K562 (cell line): ENCODE data around the gene TEX35. TPM values are rescaled to one million over a fixed set of nuclear protein-coding genes. Genes with fewer than 3 reads are reported as not detected.

Experiments used
- ATAC-seq: fragments of 200-7000 bp; cut with Tn5 transposase; 3 replicates; pipeline ENCODE4 v1.9.1; 2020; ENCODE audit warnings: moderate library complexity
- BruUV-seq: library from RNA; stranded (reverse); fragments of 400-500 nt; replicated peaks from 2 replicates; lab custom pipeline; 2021; lab: Mats Ljungman, UMichigan
- CTCF ChIA-PET: fragments of 300-600 bp; formaldehyde crosslinking; extraction: SDS; loops from one replicate; lab custom pipeline; 2021; ENCODE audit warnings: low intra/inter-chr PET ratio; lab: Yijun Ruan, JAX
- POLR2A ChIA-PET: fragments of 300-600, 350-650 bp; sonication (Branson Sonifier 250); formaldehyde crosslinking; extraction: SDS; loops from one replicate; lab custom pipeline; 2021; ENCODE audit warnings: antibody characterized with exemption, inconsistent platforms; lab: Yijun Ruan, JAX
- DNase-seq, 4 experiments: peaks; one replicate each; pipeline versions ENCODE4 v3.0.0 to v3.0.0-alpha.2; 2011 to 2018; ENCODE audit warnings: low spot score in 3 of 4, mixed read lengths in 3 of 4; ENCODE audit errors: extremely low read depth in 1 of 4
- FAIRE-seq: peaks from 2 replicates; lab custom pipeline; 2011; peaks lifted over from hg19 to GRCh38; lab: Jason Lieb, UNC
- H2AFZ ChIP-seq: 2 replicates; pipeline ENCODE4 v1.6.0; 2011; ENCODE audit warnings: low read depth, low read length, control low read depth, inconsistent platforms
- H3K27ac ChIP-seq: fragments of 200-600 bp; 3 replicates; pipeline ENCODE4 v1.8.0; 2011; ENCODE audit warnings: low read depth, mild to moderate bottlenecking, control low read depth, inconsistent platforms, low read length, moderate library complexity, mixed read lengths; ENCODE audit errors: extremely low read depth
- H3K27me3 ChIP-seq, 2 experiments: fragments of 300-600 bp in 1 of 2; 2 replicates in 1 of 2; 3 replicates in 1 of 2; pipeline versions ENCODE4 v1.6.0 to v1.8.0; 2011; ENCODE audit warnings: inconsistent platforms in 2 of 2, low read length in 2 of 2, mild to moderate bottlenecking in 1 of 2, mixed read lengths in 1 of 2, moderate library complexity in 1 of 2; ENCODE audit not compliant: control insufficient read depth in 2 of 2, insufficient read depth in 2 of 2
- H3K36me3 ChIP-seq: fragments of 300-600 bp; 3 replicates; pipeline ENCODE4 v1.8.0; 2011; ENCODE audit warnings: mild to moderate bottlenecking, low read length, inconsistent platforms; ENCODE audit not compliant: control insufficient read depth, insufficient read depth
- H3K4me1 ChIP-seq, 2 experiments: fragments of 200-600 bp in 1 of 2; replicated peaks in 1 of 2; 2 replicates in 1 of 2; 3 replicates in 1 of 2; pipeline versions ENCODE4 v1.5.1 to v1.8.0; 2011; ENCODE audit warnings: inconsistent platforms in 2 of 2, low read length in 2 of 2, mild to moderate bottlenecking in 1 of 2, mixed read lengths in 1 of 2, moderate library complexity in 1 of 2; ENCODE audit not compliant: control insufficient read depth in 2 of 2, insufficient read depth in 2 of 2
- H3K4me2 ChIP-seq: 2 replicates; pipeline ENCODE4 v1.6.1; 2011; ENCODE audit warnings: low read length, control low read depth, inconsistent platforms, mixed read lengths; ENCODE audit not compliant: insufficient read depth
- H3K4me3 ChIP-seq: fragments of 200-600 bp; sonication (generic), shearing (Covaris generic); 2 replicates; pipeline ENCODE4 v1.5.1; 2016; ENCODE audit warnings: control low read depth, inconsistent platforms
- H3K79me2 ChIP-seq: fragments of 200-600 bp; 3 replicates; pipeline ENCODE4 v1.8.0; 2011; ENCODE audit warnings: low read length, inconsistent platforms; ENCODE audit not compliant: control insufficient read depth, insufficient read depth
- H3K9ac ChIP-seq, 2 experiments: 2 replicates each; pipeline versions ENCODE4 v1.6.0 to v1.6.1; 2011; ENCODE audit warnings: low read depth in 2 of 2, low read length in 2 of 2, control low read depth in 1 of 2, inconsistent platforms in 1 of 2, mild to moderate bottlenecking in 1 of 2, mixed read lengths in 1 of 2; ENCODE audit not compliant: insufficient read depth in 1 of 2
- H3K9me1 ChIP-seq: one replicate; pipeline ENCODE4 v1.6.0; 2011; ENCODE audit warnings: inconsistent platforms, mild to moderate bottlenecking, low read length, moderate library complexity; ENCODE audit not compliant: control insufficient read depth, insufficient read depth
- H3K9me3 ChIP-seq: replicated peaks from 2 replicates; pipeline ENCODE4 v1.5.1; 2011; ENCODE audit warnings: low read depth, low read length, inconsistent platforms; ENCODE audit not compliant: control insufficient read depth, insufficient read depth
- H4K20me1 ChIP-seq: replicated peaks from 2 replicates; pipeline ENCODE4 v1.6.1; 2011; ENCODE audit warnings: low read length, inconsistent platforms, mixed read lengths; ENCODE audit not compliant: control insufficient read depth, insufficient read depth
- CHD2 ChIP-seq: IDR thresholded peaks from 2 replicates; pipeline ENCODE4 v1.6.1; 2011; ENCODE audit warnings: low read depth, low read length
- CREM ChIP-seq: IDR thresholded peaks from 2 replicates; pipeline ENCODE4 v1.6.1; 2014; ENCODE audit warnings: antibody characterized with exemption, low read depth
- EHMT2 ChIP-seq: fragments of 450-650 bp; IDR thresholded peaks from 2 replicates; pipeline ENCODE4 v1.6.1; 2018; ENCODE audit warnings: antibody characterized with exemption
- HMG20B ChIP-seq: fragments of 250-450 bp; sonication (Bioruptor Pico); IDR thresholded peaks from 2 replicates; pipeline ENCODE4 v1.5.0; 2021; ENCODE audit warnings: mild to moderate bottlenecking
- TBL1XR1 ChIP-seq, 2 experiments: IDR thresholded peaks; 2 replicates each; pipeline ENCODE4 v1.6.1; 2012; ENCODE audit warnings: improper control_type of control experiment in 2 of 2, low read length in 2 of 2, mild to moderate bottlenecking in 1 of 2
- WGBS: fragments of 100-300 bp; shearing (Covaris generic); methylation state at CpG from one replicate; pipeline ENCODE4 v1.1.6; 2016; ENCODE audit warnings: low coverage, mixed read lengths; ENCODE audit not compliant: insufficient coverage; ENCODE audit errors: missing lambda C conversion rate; 5-methylcytosine and 5-hydroxymethylcytosine counted together
- in situ Hi-C: fragments of 300-500 bp; cut with MboI; formaldehyde crosslinking; loops from 4 replicates; pipeline ENCODE4 v1.15.0; 2018; ENCODE audit warnings: inconsistent platforms, mixed read lengths
- intact Hi-C: fragments of 100-400 bp; cut with micrococcal nuclease; formaldehyde crosslinking; loops from 2 replicates; pipeline ENCODE4 v1.14.2; 2022
- polyA plus RNA-seq, 8 experiments: library from polyadenylated mRNA; depleted of rRNA in 4 of 8; stranded (reverse) in 5 of 8; unstranded in 3 of 8; fragments of >200 nt; fragmentation: Nextera tagmentation in 2 of 8; fragmentation: Illumina TruSeq in 1 of 8; extraction: Ambion mirVana in 2 of 8; extraction: Trizol in 1 of 8; gene quantifications; 2 replicates each; pipeline versions ENCODE4 v1.2.1 to v1.2.3, GENCODE V29; 2011 to 2014; ENCODE audit warnings: inconsistent platforms in 1 of 8, missing spikeins in 1 of 8
- total RNA-seq, 7 experiments: library from RNA; depleted of rRNA in 6 of 7; stranded (reverse); fragments of >200 nt in 6 of 7; fragmentation: Illumina TruSeq in 2 of 7; extraction: Trizol in 2 of 7; gene quantifications; 2 replicates each; pipeline versions ENCODE4 v1.2.1 to v1.2.3, GENCODE V29; 2011 to 2021; ENCODE audit warnings: low replicate concordance in 1 of 7
- TF ChIP-seq, protein P1 (sequence below): fragments of 150-350 bp; IDR thresholded peaks from 2 replicates; pipeline ENCODE4 v1.6.1; 2014; ENCODE audit warnings: low read depth, mild to moderate bottlenecking, low read length, borderline replicate concordance
- TF ChIP-seq, protein P2 (sequence below): fragments of 450-650 bp; formaldehyde crosslinking; IDR thresholded peaks from 2 replicates; pipeline ENCODE4 v1.4.0; 2020; ENCODE audit warnings: mild to moderate bottlenecking, moderate library complexity
- TF ChIP-seq, protein P3 (sequence below): sonication (generic); formaldehyde crosslinking; IDR thresholded peaks from 2 replicates; pipeline ENCODE4 v1.8.0; 2023; ENCODE audit warnings: missing genetic modification reagents, mild to moderate bottlenecking, borderline replicate concordance
- TF ChIP-seq, protein P4 (sequence below): fragments of 250-450 bp; sonication (Bioruptor Pico); IDR thresholded peaks from 2 replicates; pipeline ENCODE4 v1.4.0; 2020; ENCODE audit warnings: mild to moderate bottlenecking

Gene TEX35
- total and polyA plus RNA-seq, 9 of the 15 experiments (the other 6 are each of a cell fraction or from before 2014, with no cell fraction given), result not detected

DNA sequence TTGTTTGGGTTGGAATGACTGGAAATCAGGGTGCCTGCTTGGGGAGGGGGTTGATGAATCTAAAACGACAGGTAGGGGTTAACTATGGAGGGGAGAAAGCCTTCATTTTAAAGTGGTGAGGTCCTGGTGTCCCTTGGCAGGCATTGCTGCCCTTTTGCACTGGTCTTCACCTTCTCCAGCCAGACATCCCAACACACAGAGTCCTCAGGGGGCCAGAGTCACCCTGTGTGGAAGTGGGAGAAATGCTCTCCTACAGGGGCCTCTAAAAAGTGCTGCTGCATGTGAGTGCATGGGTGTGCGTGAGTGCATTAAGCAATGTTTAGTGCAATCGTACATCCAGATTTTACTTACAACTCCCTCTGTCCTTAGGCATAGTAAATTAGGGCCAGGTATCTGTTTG lies 39.0 kb downstream of the TEX35 start:
- no peaks in the 10 kb centered on the region for H3K4me1 ChIP-seq
- H3K9me3 ChIP-seq, result no peaks in the 10 kb centered on the region
- in situ Hi-C loops, result no loop called here
- FAIRE-seq, result no peak
- H3K27me3 ChIP-seq, result peaks cover 0 to 7% of the 10 kb centered on the region in 2 experiments; a peak in 2 of 5 replicates
- intact Hi-C loops, result no loop called here
- no peaks in the 10 kb centered on the region for H3K79me2 ChIP-seq
- no TSS peak for BruUV-seq
- DNase-seq, result no peak
- H2AFZ ChIP-seq, result no peak overlapping the region
- no peaks in the 10 kb centered on the region for H3K36me3 ChIP-seq
- H3K4me3 ChIP-seq, result no peak overlapping the region
- CTCF ChIA-PET, result no interaction called here
- H4K20me1 ChIP-seq, result no peaks in the 10 kb centered on the region
- POLR2A ChIA-PET, result interaction anchor here (0.7 kb wide), 1 partner anchor 1551 kb away, joined by 4 read pairs; no protein-coding TSS in a partner anchor
- H3K9me1 ChIP-seq, result no peaks in the 10 kb centered on the region
- H3K9ac ChIP-seq, result no peak overlapping the region
- ATAC-seq, result no peak
- TF ChIP-seq, protein P1, sequence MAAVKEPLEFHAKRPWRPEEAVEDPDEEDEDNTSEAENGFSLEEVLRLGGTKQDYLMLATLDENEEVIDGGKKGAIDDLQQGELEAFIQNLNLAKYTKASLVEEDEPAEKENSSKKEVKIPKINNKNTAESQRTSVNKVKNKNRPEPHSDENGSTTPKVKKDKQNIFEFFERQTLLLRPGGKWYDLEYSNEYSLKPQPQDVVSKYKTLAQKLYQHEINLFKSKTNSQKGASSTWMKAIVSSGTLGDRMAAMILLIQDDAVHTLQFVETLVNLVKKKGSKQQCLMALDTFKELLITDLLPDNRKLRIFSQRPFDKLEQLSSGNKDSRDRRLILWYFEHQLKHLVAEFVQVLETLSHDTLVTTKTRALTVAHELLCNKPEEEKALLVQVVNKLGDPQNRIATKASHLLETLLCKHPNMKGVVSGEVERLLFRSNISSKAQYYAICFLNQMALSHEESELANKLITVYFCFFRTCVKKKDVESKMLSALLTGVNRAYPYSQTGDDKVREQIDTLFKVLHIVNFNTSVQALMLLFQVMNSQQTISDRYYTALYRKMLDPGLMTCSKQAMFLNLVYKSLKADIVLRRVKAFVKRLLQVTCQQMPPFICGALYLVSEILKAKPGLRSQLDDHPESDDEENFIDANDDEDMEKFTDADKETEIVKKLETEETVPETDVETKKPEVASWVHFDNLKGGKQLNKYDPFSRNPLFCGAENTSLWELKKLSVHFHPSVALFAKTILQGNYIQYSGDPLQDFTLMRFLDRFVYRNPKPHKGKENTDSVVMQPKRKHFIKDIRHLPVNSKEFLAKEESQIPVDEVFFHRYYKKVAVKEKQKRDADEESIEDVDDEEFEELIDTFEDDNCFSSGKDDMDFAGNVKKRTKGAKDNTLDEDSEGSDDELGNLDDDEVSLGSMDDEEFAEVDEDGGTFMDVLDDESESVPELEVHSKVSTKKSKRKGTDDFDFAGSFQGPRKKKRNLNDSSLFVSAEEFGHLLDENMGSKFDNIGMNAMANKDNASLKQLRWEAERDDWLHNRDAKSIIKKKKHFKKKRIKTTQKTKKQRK, result no peak
- no peak for TF ChIP-seq EHMT2
- TF ChIP-seq, protein P2, sequence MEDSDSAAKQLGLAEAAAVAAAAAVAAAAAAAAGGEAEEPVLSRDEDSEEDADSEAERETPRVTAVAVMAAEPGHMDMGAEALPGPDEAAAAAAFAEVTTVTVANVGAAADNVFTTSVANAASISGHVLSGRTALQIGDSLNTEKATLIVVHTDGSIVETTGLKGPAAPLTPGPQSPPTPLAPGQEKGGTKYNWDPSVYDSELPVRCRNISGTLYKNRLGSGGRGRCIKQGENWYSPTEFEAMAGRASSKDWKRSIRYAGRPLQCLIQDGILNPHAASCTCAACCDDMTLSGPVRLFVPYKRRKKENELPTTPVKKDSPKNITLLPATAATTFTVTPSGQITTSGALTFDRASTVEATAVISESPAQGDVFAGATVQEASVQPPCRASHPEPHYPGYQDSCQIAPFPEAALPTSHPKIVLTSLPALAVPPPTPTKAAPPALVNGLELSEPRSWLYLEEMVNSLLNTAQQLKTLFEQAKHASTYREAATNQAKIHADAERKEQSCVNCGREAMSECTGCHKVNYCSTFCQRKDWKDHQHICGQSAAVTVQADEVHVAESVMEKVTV (CRISPR knock-in tag), result no peak
- TF ChIP-seq, protein P3, sequence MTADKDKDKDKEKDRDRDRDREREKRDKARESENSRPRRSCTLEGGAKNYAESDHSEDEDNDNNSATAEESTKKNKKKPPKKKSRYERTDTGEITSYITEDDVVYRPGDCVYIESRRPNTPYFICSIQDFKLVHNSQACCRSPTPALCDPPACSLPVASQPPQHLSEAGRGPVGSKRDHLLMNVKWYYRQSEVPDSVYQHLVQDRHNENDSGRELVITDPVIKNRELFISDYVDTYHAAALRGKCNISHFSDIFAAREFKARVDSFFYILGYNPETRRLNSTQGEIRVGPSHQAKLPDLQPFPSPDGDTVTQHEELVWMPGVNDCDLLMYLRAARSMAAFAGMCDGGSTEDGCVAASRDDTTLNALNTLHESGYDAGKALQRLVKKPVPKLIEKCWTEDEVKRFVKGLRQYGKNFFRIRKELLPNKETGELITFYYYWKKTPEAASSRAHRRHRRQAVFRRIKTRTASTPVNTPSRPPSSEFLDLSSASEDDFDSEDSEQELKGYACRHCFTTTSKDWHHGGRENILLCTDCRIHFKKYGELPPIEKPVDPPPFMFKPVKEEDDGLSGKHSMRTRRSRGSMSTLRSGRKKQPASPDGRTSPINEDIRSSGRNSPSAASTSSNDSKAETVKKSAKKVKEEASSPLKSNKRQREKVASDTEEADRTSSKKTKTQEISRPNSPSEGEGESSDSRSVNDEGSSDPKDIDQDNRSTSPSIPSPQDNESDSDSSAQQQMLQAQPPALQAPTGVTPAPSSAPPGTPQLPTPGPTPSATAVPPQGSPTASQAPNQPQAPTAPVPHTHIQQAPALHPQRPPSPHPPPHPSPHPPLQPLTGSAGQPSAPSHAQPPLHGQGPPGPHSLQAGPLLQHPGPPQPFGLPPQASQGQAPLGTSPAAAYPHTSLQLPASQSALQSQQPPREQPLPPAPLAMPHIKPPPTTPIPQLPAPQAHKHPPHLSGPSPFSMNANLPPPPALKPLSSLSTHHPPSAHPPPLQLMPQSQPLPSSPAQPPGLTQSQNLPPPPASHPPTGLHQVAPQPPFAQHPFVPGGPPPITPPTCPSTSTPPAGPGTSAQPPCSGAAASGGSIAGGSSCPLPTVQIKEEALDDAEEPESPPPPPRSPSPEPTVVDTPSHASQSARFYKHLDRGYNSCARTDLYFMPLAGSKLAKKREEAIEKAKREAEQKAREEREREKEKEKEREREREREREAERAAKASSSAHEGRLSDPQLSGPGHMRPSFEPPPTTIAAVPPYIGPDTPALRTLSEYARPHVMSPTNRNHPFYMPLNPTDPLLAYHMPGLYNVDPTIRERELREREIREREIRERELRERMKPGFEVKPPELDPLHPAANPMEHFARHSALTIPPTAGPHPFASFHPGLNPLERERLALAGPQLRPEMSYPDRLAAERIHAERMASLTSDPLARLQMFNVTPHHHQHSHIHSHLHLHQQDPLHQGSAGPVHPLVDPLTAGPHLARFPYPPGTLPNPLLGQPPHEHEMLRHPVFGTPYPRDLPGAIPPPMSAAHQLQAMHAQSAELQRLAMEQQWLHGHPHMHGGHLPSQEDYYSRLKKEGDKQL (CRISPR knock-in tag), result no peak
- no peak for TF ChIP-seq CHD2
- TF ChIP-seq, protein P4, sequence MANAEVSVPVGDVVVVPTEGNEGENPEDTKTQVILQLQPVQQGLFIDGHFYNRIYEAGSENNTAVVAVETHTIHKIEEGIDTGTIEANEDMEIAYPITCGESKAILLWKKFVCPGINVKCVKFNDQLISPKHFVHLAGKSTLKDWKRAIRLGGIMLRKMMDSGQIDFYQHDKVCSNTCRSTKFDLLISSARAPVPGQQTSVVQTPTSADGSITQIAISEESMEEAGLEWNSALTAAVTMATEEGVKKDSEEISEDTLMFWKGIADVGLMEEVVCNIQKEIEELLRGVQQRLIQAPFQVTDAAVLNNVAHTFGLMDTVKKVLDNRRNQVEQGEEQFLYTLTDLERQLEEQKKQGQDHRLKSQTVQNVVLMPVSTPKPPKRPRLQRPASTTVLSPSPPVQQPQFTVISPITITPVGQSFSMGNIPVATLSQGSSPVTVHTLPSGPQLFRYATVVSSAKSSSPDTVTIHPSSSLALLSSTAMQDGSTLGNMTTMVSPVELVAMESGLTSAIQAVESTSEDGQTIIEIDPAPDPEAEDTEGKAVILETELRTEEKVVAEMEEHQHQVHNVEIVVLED (CRISPR knock-in tag), result no peak
- TF ChIP-seq HMG20B (CRISPR knock-in tag), result no peak
- TF ChIP-seq TBL1XR1 (IDR thresholded peaks at IDR 0.05; ENCODE audit: low read length in 2 of 2), result no peak
- no peak for TF ChIP-seq CREM
- no peak overlapping the region for H3K27ac ChIP-seq
- no peak overlapping the region for H3K4me2 ChIP-seq
- 5% methylated on average over 3 of the region's 3 CpGs for WGBS
